ENCODE results near the gene GABRD. TPM values are rescaled to one million over a fixed set of nuclear protein-coding genes. Genes with fewer than 3 reads are reported as not detected.

GABRD gene
- total and polyA plus RNA-seq, 2 of the 13 experiments (the other 11 are each of a cell fraction or from before 2014, with no cell fraction given): not detected

GRCh38 chr1:2027961-2028583, 8.9 kb downstream of the GABRD start (continued):
- TF ChIP-seq ZNF333 (CRISPR knock-in tag; IDR thresholded peaks at IDR 0.05; ENCODE audit: borderline replicate concordance): no peak
- TF ChIP-seq ZNF704 (CRISPR knock-in tag; IDR thresholded peaks at IDR 0.05; ENCODE audit: borderline replicate concordance): no peak
- no peak for TF ChIP-seq HOMEZ (CRISPR knock-in tag; IDR thresholded peaks at IDR 0.05; ENCODE audit: low read depth)
- no peak for TF ChIP-seq AGO1 (IDR thresholded peaks at IDR 0.05; ENCODE audit: low read depth, low read length, poor library complexity, severe bottlenecking)
- TF ChIP-seq ARNT2 (CRISPR knock-in tag; IDR thresholded peaks at IDR 0.05; ENCODE audit: low read depth): no peak

GRCh38 chr1:2028870-2029560, 9.9 kb downstream of the GABRD start:
- CTCF ChIA-PET (ENCODE audit: low intra/inter-chr PET ratio, low total read pairs): no interaction called here
- no peak for TF ChIP-seq ZNF646 (CRISPR knock-in tag; IDR thresholded peaks at IDR 0.05)
- no peak for TF ChIP-seq RNF2 (conservative IDR thresholded peaks at IDR 0.05; ENCODE audit: low read depth)
- TF ChIP-seq ZBTB44 (CRISPR knock-in tag; IDR thresholded peaks at IDR 0.05): no peak
- TF ChIP-seq TCF7 (IDR thresholded peaks at IDR 0.05; ENCODE audit: low read depth): no peak
- TF ChIP-seq ZNF460 (CRISPR knock-in tag; IDR thresholded peaks at IDR 0.05; ENCODE audit: borderline replicate concordance): no peak

More at GRCh38 chr1:2028870-2029560, 9.9 kb downstream of the GABRD start:
- no peaks in the 10 kb centered on the region for H3K79me2 ChIP-seq (ENCODE audit: insufficient read depth, low read length)
- no peak overlapping the region for H2AFZ ChIP-seq (ENCODE audit: low read length)
- 90% methylated on average over 7 of the region's 26 CpGs for WGBS (ENCODE audit: low lambda C conversion rate)
- in situ Hi-C loops (cut with HindIII; ENCODE audit: extremely low pct_ligation_motif_present, low pct_unique_long_range_greater_than_20kb): no loop called here
- no peaks in the 10 kb centered on the region for H4K20me1 ChIP-seq (ENCODE audit: insufficient read depth, low read length)
- H3K27me3 ChIP-seq (ENCODE audit: control insufficient read depth in 1 of 2, insufficient read depth in 2 of 2, low read length in 2 of 2): peaks cover 29 to 90% of the 10 kb centered on the region in 2 experiments
- DNase-seq (ENCODE audit: low spot score) (no peak), ATAC-seq (no peak), FAIRE-seq (no peak)
- POLR2A ChIA-PET: no interaction called here
- no peaks in the 10 kb centered on the region for H3K9me3 ChIP-seq (ENCODE audit: low read length)
- BruUV-seq (replicated peaks): no TSS peak
- intact Hi-C loops (cut with micrococcal nuclease; ENCODE audit: unreplicated experiment): no loop called here
- H3K27ac ChIP-seq (ENCODE audit: extremely low read length, insufficient read depth, low read length): no peak overlapping the region
- no peaks in the 10 kb centered on the region for H3K36me3 ChIP-seq (replicated peaks in 1 of 2; ENCODE audit: control insufficient read depth in 1 of 2, insufficient read depth in 2 of 2, low read length in 2 of 2)
- no peak overlapping the region for H3K4me2 ChIP-seq (ENCODE audit: low read depth, low read length)
- peaks cover 16% of the 10 kb centered on the region; the same call in 1 of the 2 replicates for H3K4me1 ChIP-seq (ENCODE audit: insufficient read depth, low read length)
- no peak overlapping the region for H3K4me3 ChIP-seq (replicated peaks in 1 of 3; ENCODE audit: insufficient read depth in 1 of 3, low read depth in 2 of 3, low read length in 3 of 3)
- H3K9ac ChIP-seq (ENCODE audit: insufficient read depth, low read depth, low read length): no peak overlapping the region

Data from HepG2 (cell line).